Activated CD8-positive, alpha-beta memory T cell treated with anti-CD3 and anti-CD28 coated beads, Interleukin-2, amount 50 U/mL, for 1 hour (primary cell): ENCODE results near the gene CCDC3.
"Not testable (repeated sequence)": the region's sequence is repeated elsewhere in the genome, so short reads cannot be mapped to it uniquely, and the experiment has no call there.

Experiments used
- DNase-seq: peaks from one replicate; pipeline ENCODE4 v3.0.0-alpha.2; 2020; ENCODE audit errors: extremely low read depth

The CCDC3 gene

GRCh38 chr10:12887780-12888179, 113.7 kb downstream of the CCDC3 start:
- no peak for DNase-seq

- no peak for DNase-seq
These were observed 116.7 kb downstream of the CCDC3 start for GRCh38 chr10:12884851-12885250.

GRCh38 chr10:12880423-12880822, 121.1 kb downstream of the CCDC3 start:
- DNase-seq = no peak

- DNase-seq = no peak
These were observed 124.4 kb downstream of the CCDC3 start for GRCh38 chr10:12877150-12877549.

GRCh38 chr10:12876266-12876665, 125.2 kb downstream of the CCDC3 start:
- no peak for DNase-seq

- no peak for DNase-seq
These were observed 126.4 kb downstream of the CCDC3 start for GRCh38 chr10:12875100-12875499.

GRCh38 chr10:12874501-12874900, 127.0 kb downstream of the CCDC3 start:
- no peak for DNase-seq

GRCh38 chr10:12873172-12873571, 128.3 kb downstream of the CCDC3 start:
- DNase-seq = no peak

- DNase-seq = no peak
These were observed 128.9 kb downstream of the CCDC3 start for GRCh38 chr10:12872577-12872976.

GRCh38 chr10:12869427-12869826, 132.1 kb downstream of the CCDC3 start:
- no peak for DNase-seq

GRCh38 chr10:12868229-12868628, 133.3 kb downstream of the CCDC3 start:
- DNase-seq = no peak

- DNase-seq = not testable (repeated sequence)
These were observed 136.0 kb downstream of the CCDC3 start for GRCh38 chr10:12865515-12865914.

GRCh38 chr10:12862459-12862858, 139.1 kb downstream of the CCDC3 start:
- no peak for DNase-seq

- DNase-seq = no peak
These were observed 146.5 kb downstream of the CCDC3 start for GRCh38 chr10:12854988-12855387.

GRCh38 chr10:12852687-12853086, 148.8 kb downstream of the CCDC3 start:
- no peak for DNase-seq

GRCh38 chr10:12849319-12850181, 152.0 kb downstream of the CCDC3 start:
- DNase-seq = no peak

GRCh38 chr10:12848439-12849173, 152.9 kb downstream of the CCDC3 start:
- DNase-seq = no peak

- DNase-seq = no peak
These were observed 154.0 kb downstream of the CCDC3 start for GRCh38 chr10:12847361-12847975.

GRCh38 chr10:12846718-12847117, 154.8 kb downstream of the CCDC3 start:
- no peak for DNase-seq
